DOHH2 (cell line): ENCODE results near the gene RAB19.
"Not testable (repeated sequence)": the region's sequence is repeated elsewhere in the genome, so short reads cannot be mapped to it uniquely, and the experiment has no call there.

Experiments
- EZH2phosphoT487 ChIP-seq: fragments of 200-600 bp; sonication (generic); IDR thresholded peaks from 2 replicates; pipeline ENCODE4 v1.6.1; 2017; ENCODE audit warnings: borderline replicate concordance, mild to moderate bottlenecking, antibody characterized with exemption, low read length, moderate library complexity, mixed read lengths
- TF ChIP-seq, protein P1 (sequence below): fragments of 200-600 bp; sonication (generic); IDR thresholded peaks from one replicate; pipeline ENCODE4 v1.5.1; 2014; ENCODE audit warnings: antibody characterized with exemption, mild to moderate bottlenecking, low read depth, low read length; ENCODE audit not compliant: poor library complexity, severe bottlenecking

DNA sequence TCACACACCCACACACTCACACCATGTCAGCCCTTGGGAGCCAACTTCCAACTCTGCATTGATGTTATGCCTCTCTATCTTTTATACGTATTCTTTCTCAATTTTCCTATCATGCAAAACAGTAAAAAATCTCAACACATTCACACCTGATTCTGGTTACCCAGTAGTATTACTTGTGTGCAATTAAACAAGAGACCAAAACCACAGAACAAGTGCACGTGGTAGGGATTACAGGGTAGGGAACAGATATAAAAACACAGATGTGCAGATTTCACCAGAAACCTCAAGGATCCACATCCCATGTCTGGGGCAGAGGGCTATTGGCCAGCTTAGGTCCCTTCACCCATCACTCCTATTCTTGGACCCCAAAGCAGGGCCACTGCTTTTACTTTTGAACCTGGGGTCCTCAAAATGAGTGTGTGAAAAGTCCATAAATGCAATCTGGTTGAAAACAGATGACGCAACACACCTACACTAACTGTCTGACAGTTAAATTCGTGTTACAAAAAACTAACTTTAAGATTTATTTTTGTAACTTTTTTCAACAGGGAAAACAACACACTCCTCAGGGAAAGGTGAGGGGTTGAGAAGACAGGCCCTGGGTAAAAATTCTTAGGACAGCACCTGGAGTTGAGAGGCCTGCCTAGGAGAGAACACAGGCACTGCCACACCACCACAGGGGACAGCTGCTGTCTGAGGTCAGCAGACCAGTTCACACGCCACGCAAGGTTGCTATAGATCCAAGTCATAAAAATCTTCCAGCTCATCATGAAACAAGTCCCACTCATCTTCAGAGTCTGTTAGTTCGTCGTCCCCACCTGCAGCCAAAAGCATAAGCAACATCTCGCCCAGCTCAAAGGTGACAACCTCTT lies 50.2 kb downstream of the RAB19 start:
- TF ChIP-seq, protein P1, sequence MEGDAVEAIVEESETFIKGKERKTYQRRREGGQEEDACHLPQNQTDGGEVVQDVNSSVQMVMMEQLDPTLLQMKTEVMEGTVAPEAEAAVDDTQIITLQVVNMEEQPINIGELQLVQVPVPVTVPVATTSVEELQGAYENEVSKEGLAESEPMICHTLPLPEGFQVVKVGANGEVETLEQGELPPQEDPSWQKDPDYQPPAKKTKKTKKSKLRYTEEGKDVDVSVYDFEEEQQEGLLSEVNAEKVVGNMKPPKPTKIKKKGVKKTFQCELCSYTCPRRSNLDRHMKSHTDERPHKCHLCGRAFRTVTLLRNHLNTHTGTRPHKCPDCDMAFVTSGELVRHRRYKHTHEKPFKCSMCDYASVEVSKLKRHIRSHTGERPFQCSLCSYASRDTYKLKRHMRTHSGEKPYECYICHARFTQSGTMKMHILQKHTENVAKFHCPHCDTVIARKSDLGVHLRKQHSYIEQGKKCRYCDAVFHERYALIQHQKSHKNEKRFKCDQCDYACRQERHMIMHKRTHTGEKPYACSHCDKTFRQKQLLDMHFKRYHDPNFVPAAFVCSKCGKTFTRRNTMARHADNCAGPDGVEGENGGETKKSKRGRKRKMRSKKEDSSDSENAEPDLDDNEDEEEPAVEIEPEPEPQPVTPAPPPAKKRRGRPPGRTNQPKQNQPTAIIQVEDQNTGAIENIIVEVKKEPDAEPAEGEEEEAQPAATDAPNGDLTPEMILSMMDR, result not testable (repeated sequence)
- TF ChIP-seq EZH2phosphoT487, result not testable (repeated sequence)
